Progenitor cell of endocrine pancreas (in vitro differentiated cells): Measurements from ENCODE around the gene FOSL1. TPM values are rescaled to one million over a fixed set of nuclear protein-coding genes. Genes with fewer than 3 reads are reported as not detected.

Experiments used
- DNase-seq: peaks from one replicate; pipeline ENCODE4 v3.0.0; 2021; ENCODE audit warnings: low spot score; ENCODE audit not compliant: unreplicated experiment
- H3K27ac Mint-ChIP-seq: 2 replicates; pipeline ENCODE4 v1.8.0; 2021; ENCODE audit warnings: mild to moderate bottlenecking, moderate library complexity, mixed read lengths
- H3K27me3 Mint-ChIP-seq: 2 replicates; pipeline ENCODE4 v1.8.0; 2021; ENCODE audit warnings: mixed read lengths
- H3K36me3 Mint-ChIP-seq: 2 replicates; pipeline ENCODE4 v1.8.0; 2022; ENCODE audit warnings: mixed read lengths; ENCODE audit not compliant: insufficient read depth
- H3K4me1 Mint-ChIP-seq: 2 replicates; pipeline ENCODE4 v1.8.0; 2021; ENCODE audit warnings: low read depth, mixed read lengths
- H3K4me3 Mint-ChIP-seq: 2 replicates; pipeline ENCODE4 v1.8.0; 2021; ENCODE audit warnings: low read depth, mild to moderate bottlenecking, moderate library complexity, mixed read lengths
- H3K9me3 Mint-ChIP-seq: 2 replicates; pipeline ENCODE4 v1.8.0; 2021; ENCODE audit warnings: low read depth, mixed read lengths
- total RNA-seq: library from RNA; stranded (reverse); gene quantifications from 2 replicates; pipeline ENCODE4 v1.2.1, GENCODE V29; 2021
- TF ChIP-seq, protein P1 (sequence below): fragments of 200-600 bp; sonication (generic); IDR thresholded peaks from one replicate; pipeline ENCODE4 v1.5.0; 2021; ENCODE audit warnings: antibody characterized with exemption, mild to moderate bottlenecking; ENCODE audit not compliant: unreplicated experiment

Gene FOSL1
- total RNA-seq, 1 donor from 2014 or later: 1.7 TPM

- H3K27me3 Mint-ChIP-seq: no peaks in the 10 kb centered on the region
- no peak overlapping the region for H3K4me3 Mint-ChIP-seq
- no peaks in the 10 kb centered on the region for H3K9me3 Mint-ChIP-seq
- peaks cover 12% of the 10 kb centered on the region for H3K36me3 Mint-ChIP-seq
- peaks cover 2% of the 10 kb centered on the region for H3K4me1 Mint-ChIP-seq
- no peak for DNase-seq
- TF ChIP-seq, protein P1, sequence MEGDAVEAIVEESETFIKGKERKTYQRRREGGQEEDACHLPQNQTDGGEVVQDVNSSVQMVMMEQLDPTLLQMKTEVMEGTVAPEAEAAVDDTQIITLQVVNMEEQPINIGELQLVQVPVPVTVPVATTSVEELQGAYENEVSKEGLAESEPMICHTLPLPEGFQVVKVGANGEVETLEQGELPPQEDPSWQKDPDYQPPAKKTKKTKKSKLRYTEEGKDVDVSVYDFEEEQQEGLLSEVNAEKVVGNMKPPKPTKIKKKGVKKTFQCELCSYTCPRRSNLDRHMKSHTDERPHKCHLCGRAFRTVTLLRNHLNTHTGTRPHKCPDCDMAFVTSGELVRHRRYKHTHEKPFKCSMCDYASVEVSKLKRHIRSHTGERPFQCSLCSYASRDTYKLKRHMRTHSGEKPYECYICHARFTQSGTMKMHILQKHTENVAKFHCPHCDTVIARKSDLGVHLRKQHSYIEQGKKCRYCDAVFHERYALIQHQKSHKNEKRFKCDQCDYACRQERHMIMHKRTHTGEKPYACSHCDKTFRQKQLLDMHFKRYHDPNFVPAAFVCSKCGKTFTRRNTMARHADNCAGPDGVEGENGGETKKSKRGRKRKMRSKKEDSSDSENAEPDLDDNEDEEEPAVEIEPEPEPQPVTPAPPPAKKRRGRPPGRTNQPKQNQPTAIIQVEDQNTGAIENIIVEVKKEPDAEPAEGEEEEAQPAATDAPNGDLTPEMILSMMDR: no peak
- H3K27ac Mint-ChIP-seq: no peak overlapping the region
Observed at GRCh38 chr11:65867284-65868071, 32.7 kb downstream of the FOSL1 start.

DNA sequence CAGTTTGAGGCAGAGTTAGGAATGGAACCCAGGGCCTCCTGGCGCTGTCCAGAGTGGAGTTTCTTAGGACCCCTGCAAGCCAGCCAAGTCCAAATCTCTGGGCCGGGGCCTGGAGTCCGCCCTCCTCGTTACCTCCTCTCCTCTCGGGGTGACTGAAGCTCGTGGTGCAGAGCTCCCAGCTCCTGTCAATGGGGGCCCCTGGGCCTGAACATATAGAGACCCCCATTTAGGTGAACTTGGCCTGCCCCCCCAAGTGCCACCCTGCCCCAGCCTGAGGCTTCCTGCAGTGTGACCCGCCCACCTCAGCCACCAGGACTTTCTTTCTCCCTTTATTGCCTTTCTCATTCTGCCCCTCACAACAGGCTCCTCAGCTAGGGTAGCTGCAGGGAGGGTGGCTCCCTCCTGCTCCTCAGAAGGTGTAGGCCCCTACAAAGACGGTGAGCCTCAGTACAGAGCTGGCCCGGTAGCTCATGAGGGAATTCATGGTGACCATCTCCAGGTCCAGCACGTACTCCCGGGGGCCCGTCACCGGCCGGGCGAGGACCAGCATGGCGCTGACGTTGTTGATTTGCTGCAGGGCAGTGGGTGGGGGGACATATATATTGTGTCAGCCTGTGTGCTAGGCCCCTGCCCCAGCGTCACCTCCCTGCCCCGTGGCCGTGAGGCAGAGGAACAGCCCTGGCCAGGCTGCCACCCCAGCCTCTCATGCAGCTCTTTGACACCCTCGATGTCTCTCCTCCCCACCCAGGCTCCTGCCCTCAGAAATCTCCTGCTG lies 33.5 kb downstream of the FOSL1 start:
- no peaks in the 10 kb centered on the region for H3K9me3 Mint-ChIP-seq
- peaks cover 12% of the 10 kb centered on the region for H3K36me3 Mint-ChIP-seq
- TF ChIP-seq, protein P1: no peak
- no peak for DNase-seq
- H3K27me3 Mint-ChIP-seq: no peaks in the 10 kb centered on the region
- H3K27ac Mint-ChIP-seq: no peak overlapping the region
- no peaks in the 10 kb centered on the region for H3K4me1 Mint-ChIP-seq
- H3K4me3 Mint-ChIP-seq: no peak overlapping the region

- no peaks in the 10 kb centered on the region for H3K9me3 Mint-ChIP-seq
- H3K36me3 Mint-ChIP-seq: peaks cover 12% of the 10 kb centered on the region
- H3K4me1 Mint-ChIP-seq: peaks cover 3% of the 10 kb centered on the region
- H3K27ac Mint-ChIP-seq: no peak overlapping the region
- DNase-seq: no peak
- H3K4me3 Mint-ChIP-seq: no peak overlapping the region
- TF ChIP-seq, protein P1: no peak
- H3K27me3 Mint-ChIP-seq: no peaks in the 10 kb centered on the region
Observed at GRCh38 chr11:65865550-65866172, 34.5 kb downstream of the FOSL1 start.

- Mint-ChIP-seq H3K4me1 (peaks cover 8% of the 10 kb centered on the region), H3K36me3 (peaks cover 12% of the 10 kb centered on the region), H3K27ac (peak overlapping the region; percentile 69), H3K27me3 (no peaks in the 10 kb centered on the region), H3K9me3 (no peaks in the 10 kb centered on the region), H3K4me3 (no peak overlapping the region)
- DNase-seq: no peak
- TF ChIP-seq, protein P1: no peak
Observed at GRCh38 chr11:65864706-65865471, 35.3 kb downstream of the FOSL1 start.
